Measurements from ENCODE around the gene RRAGD. TPM values are rescaled to one million over a fixed set of nuclear protein-coding genes. Genes with fewer than 3 reads are reported as not detected.

Gene RRAGD
- total and polyA plus RNA-seq, 2 of the 8 experiments (the other 6 are each of a cell fraction or from before 2014, with no cell fraction given) = 7.2 to 30.8 TPM

GRCh38 chr6:89400912-89401399 is 11.1 kb downstream of the RRAGD start (continued):
- no peak for TF ChIP-seq ATF2 (IDR thresholded peaks at IDR 0.05; ENCODE audit: low read length)
